Gastrocnemius medialis (tissue), 4 donors: ENCODE measurements around the gene ZFHX2.

Experiments used
- CTCF ChIP-seq, 5 experiments: fragments of 450-650 bp in 3 of 5; fragments of 200-600 bp in 2 of 5; sonication (generic) in 2 of 5; IDR thresholded peaks in 4 of 5; conservative IDR thresholded peaks in 1 of 5; 1 replicate in 4 of 5; 2 replicates in 1 of 5; pipeline ENCODE4 v1.5.1; 2016 to 2019; ENCODE audit warnings: antibody characterized with exemption in 5 of 5, mild to moderate bottlenecking in 3 of 5, moderate library complexity in 3 of 5
- POLR2A ChIP-seq, 2 donors: fragments of 450-650 bp; IDR thresholded peaks; one replicate each; pipeline ENCODE4 v1.6.1; 2017; ENCODE audit warnings: antibody characterized with exemption in 2 of 2, mild to moderate bottlenecking in 2 of 2, moderate library complexity in 2 of 2

- TF ChIP-seq POLR2A (IDR thresholded peaks at IDR 0.05) (no peak), CTCF (IDR thresholded peaks at IDR 0.05 in 4 of 5, conservative IDR thresholded peaks at IDR 0.05 in 1 of 5) (no peak)
Observed at GRCh38 chr14:23536494-23536893, 15.1 kb downstream of the ZFHX2 start.
